ELR (cell line): ENCODE data around the gene SUB1.
"Not testable (repeated sequence)": the region's sequence is repeated elsewhere in the genome, so short reads cannot be mapped to it uniquely, and the experiment has no call there.

Source experiments
- DNase-seq: peaks from one replicate; pipeline ENCODE4 v3.0.0-alpha.2; 2015; ENCODE audit warnings: low read depth

SUB1 gene

DNA sequence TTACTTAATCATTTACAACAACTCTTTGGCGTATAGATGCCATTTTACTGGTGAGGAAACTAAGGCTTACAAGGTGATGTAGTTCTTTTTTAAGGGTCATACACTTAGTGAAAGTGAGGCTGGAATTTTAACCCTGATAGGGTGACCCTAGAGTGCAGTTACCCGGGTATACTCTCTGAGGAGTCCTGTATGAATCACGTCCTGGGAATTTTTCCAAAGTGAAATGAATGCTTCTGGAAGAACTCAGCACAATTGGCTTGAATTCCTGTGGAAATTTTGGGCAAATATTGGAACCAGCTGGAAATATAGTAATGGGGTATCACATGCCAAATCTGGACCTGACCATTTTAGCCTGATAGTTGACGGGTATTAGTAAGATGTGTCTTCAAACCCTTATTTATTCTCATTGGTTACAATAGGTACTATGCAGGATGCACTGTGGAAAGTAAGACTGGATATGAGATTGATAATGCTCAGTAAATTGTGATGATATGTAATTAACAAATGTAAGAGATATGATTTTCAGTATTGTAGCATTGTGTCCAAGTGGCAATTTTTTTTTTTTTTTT is 14.8 kb downstream of the SUB1 start:
- peak; percentile 80 for DNase-seq

DNA sequence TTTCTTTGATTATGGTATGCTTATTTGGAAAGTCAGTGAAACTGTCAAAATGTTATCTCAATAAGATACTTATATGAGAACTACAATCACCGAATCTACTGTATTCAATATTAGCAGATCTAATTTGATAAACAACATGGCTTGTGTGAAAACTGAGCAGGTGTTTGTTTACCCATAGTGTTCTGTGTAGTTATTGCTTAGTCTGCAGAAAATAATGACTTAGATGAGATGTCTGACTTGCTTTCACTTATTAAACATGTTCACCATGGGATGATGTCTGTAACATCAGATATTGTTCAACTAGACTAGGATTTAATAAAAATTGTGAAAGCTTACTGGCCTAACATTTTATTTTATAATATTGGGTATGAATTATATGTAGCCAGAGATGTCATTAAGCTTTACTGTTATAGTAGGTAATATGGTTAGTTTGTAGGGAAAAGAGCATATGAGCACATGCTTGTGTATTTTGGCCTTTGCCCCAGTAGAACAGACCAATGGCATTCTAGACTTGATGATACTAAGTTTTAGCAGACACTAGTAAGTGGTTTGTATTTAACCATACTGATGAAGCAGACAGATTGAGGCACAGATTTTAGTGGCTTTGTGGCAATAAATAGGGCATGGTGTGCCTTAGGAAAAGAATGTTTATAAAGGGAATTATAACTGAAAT is 16.4 kb downstream of the SUB1 start:
- DNase-seq: no peak

DNA sequence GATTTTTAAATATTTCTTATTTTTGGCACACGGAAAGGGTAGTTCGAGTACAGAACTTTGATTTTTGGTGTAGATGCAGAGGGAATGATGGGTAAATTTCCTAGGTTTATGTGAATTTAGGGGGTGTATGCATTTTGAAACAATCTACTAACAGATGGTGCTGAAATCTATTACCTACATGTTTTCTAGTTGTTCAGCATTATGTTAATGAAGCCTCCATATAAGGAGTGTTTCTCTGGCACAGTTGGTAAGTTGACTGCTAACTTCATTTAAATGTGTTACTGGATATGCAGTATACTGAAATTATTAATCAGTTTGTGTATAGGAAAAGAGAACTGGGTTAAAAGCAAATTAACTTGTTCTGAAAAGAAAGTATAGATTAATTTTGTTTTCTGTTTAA is 17.5 kb downstream of the SUB1 start:
- no peak for DNase-seq

DNA sequence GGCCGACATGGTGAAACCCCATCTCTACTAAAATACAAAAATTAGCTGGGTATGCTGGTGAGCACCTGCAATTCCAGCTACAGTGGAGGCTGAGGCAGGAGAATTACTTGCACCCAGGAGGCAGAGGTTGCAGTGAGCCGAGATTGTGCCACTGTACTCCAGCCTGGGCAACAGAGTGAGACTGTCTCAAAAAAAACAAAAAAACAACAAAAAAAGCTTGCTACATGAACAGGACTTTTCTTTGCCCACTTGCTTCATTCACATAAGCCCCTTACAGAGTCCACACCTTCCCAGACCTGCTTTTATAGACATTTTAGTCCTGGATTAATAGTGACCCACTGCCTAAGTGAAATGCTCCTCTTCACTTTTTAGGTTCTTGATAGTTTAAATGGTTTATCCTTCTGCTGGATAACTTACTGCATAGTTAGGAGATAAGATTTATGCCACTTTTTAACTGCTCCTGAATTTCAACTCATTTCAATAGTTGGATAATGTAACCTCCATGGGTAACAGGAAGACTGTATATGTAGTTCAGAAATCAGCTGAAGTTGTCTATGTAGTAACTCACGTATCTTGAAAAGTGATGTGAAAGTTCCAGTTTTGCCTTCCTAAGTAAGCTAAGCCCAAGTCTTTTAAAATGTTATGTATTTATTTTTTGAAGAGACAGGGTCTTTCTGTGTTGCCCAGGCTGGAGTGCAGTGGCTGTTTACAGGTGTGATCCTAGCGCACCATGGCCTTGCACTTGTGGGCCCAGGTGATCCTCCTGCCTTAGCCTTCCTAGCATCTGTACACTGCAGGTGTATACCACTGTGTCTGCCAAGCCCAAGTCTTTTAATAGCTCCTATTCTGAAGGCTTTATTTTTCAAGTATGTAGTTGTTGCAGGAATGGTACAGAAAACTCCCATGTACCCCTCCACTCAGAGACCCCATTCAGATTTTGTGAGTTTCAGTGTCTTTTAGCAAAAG is 19.7 kb downstream of the SUB1 start:
- DNase-seq: no peak

DNA sequence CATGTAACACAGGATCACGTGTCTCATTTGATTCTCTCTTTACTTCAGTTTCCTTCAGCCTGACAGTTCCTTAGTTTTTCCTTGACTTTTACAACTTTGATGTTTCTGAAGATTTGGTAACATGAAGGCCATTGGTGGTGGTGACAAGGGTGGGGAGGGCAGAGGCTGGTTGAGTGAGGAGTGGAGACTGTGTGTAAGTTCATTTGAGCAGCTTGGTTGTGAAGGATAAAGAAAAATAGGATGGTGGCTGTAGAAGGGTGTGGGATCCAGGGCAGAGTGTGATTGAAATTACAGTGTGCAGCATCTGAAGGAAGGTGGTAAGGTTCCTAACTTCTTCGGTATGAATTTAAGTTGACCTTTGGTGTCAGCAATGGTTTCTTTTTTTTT is 20.4 kb downstream of the SUB1 start:
- no peak for DNase-seq

DNA sequence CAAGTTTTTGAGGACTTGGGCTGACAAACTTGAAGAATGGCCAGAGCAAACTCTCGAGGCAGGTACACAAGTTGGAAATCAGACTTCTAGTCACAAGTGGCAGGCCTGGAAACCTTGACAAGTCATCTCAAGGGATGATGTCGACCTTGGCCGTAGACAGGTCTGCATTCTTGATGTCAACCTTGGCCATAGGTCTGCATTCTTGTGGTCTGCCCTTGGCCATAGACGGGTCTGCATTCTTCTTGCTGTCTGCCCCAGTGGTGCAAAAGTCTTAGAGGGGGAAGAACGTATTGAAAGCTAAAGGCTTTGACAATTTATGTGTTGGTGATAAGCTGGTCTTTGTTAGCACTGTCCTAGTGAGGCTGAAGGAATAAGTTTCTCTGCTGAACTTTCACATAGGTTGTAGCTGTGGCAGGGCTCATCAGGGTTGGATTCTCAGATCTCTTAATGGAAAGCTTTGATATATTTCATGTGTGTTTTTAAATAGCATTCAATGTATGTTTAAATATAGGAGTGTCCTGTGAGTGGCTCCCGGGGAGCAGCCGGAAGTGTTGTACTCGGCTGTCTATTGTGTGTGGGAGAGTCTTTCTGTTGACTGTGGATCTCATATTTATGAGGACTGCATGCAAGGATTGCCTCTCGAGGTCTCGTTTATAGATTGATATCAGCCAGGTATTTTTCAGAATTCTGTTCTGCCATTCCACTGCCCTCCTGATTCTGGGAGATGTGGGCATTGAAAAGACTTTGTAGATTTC is 27.0 kb downstream of the SUB1 start:
- DNase-seq: no peak

DNA sequence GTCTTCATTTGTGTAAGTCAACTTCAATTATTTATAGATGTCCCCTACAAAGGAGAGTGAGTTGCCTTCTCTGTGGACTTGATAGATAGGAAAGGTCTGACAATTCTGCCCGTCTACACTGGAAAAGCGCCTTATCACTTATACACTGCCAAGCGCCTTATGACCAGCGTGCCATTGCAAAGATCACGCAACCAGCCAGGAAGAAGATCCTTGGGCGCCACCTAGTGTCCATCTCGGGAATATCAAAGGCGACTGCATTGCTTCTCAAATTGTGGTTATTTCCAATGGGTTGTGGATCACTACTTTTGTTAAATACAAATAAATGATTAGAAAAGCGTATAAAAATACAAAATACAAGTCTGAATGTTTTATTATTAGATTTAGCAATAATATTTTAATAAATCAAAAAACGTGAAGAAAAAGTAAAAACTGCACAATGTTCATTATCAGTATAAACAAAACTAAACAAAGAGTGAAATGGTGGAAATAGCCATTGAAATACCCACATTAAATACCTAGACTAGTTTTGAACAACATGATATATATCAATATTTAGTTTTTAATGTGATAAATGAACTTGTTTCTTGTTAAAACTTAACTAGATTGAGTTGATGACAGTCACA is 27.8 kb downstream of the SUB1 start:
- peak; percentile 82 for DNase-seq

DNA sequence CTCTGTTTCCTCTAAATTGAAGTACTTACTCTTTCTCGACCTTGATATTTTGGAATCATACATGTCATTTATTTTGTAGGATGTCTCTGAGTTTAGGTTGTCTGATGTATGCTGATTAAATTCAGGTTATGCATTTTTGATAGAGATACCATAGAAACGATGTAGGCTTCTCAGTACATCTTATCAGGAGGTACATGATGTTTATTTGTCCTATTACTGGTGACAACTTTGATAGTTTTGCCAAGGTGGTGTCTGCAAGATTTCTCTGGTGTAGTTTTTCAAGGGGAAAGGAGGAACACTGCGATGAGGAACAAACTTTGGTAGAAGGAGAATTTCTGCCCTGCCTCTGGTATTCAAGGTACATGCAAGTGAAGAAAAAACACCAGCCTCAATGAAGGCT is 29.9 kb downstream of the SUB1 start:
- DNase-seq: no peak

DNA sequence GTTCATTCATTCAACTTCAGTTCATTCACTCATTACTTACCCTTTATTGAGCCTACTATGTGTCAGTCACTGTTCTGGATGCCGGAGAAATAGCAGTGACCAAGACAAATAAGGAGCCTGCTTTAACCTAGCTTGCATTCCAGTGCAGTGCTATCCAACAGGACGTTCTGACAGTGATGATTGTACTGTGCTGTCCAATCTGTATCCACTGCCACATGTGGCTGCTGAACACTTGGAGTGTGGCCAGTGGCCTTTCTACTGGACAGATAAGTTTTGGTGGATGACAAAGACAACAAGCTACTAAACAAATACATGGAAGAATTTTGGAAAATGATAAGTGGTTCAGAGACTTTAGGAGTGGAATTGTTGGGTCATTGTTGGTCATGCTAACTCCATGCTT is 33.6 kb downstream of the SUB1 start:
- no peak for DNase-seq

DNA sequence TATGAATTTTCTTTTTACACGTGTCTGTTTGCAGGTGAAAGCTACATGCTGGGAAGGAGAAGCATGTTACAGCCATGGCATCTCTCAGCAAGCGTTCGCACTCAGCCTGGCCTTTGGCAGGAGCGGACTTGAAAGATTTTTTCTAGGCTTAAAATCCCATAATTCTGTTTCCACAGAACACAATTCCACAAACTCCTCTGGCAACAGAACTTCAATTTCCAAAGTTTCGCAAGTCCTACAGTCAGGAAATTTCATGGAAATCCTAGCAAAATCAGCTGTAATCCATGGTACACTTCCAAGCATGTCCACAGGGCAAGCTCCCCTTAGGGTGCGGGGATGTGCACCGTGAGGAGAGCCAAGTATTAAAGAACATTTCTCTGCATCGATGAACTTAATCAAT is 35.9 kb downstream of the SUB1 start:
- no peak for DNase-seq

DNA sequence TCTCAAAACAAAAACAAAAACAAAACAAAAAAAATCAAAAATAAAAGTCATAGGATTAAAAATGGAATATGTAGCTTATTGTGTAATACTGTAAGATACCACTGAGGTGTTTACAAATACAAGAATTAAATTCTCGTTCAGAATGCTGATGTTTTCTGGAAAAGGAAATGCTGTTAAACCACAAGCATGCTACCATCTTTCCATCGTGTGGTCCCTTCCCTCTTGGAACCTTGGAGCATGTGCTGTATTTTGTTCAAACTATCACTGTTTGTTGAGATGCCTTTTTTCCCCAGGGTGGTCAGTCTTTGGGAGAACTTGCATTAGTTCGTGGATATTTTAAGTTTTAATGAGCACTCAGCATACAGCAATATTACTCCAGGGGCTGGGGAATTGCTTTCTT is 39.7 kb downstream of the SUB1 start:
- DNase-seq: no peak

DNA sequence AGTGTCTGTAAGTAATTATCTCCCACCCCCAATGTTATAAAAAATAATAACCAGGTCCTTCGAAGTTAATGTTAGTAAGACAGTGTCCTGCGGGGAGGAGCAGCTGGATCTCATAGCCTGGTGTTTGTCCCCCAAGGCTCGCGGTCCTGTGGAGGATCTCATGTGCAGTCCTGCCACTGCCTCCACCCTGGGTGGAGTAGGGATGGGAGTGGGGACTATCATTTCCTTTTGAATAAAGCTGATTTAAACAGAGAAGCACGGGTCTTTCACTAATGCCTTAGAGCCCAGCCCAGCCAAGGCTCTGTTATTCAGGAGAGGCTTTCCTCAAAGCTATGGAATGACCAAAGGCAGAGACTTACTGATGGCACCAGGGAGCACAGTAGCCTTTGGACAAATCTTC is 40.2 kb downstream of the SUB1 start:
- DNase-seq: no peak

DNA sequence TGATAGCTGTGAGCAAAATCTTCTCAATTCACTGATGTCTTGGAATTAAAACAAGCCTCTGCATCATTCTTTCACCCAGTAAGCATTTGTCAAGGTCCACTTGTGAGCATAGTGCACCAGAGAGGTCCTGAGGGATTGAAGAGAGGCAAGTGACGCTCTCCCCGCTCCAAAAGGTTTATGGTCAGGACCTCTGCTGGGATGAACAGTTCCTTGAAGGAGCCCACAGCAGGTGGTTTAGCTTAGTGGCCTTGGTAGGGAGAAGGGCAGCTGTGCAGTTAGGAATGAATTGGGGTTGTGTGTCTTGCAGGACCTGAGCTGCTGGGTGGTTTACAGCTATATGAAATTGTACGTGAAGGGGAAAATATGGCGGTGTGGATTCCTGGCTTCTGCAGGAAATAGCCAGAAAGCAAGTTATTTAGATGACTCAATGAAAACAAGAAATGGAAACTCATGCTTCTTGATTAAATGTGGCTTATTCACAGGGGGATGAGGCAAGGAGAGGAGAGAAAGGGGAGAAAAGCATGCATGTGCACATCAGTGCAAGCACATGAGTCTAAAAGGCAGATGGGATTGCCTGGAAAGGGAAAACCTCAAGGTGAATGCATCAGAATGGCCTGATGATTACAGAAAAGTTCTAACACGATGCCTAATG is 42.0 kb downstream of the SUB1 start:
- DNase-seq: no peak

DNA sequence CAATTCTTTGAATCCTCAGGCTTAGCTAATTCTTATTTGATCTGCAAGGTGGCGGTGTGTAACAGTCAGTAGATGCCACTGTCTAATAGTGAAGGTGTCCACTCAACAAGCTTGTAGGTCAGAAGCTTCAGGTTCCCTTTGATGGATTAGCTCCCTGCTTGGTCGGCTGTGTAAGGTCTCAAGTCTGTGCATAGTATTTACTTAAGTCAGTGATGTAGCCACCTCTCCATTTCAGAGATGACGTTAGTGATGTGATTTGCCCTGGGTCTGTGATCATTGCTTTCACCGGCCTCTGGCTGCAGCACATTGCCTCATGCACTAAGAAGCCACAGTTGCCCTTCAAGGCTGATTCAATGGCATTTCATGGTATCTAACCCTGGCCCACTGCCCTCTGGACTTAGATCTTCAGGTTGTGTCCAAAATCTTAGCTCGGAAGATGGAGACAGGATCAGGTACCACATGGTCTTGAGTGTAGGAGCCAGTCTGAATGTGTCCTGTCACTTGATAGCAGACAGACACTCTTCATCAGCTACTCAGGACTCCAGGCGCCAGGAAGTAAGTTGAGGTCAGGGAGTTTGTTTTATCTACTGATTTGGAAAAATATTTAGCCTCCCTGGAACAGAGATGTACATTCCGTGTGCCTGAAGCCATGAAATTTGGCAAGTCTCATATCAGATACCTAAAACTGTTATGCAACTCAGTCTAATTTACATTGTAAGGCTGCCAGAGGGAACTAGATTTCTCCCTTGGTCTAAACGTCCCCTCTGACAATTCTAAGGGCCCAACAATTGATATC is 42.9 kb downstream of the SUB1 start:
- DNase-seq: no peak

DNA sequence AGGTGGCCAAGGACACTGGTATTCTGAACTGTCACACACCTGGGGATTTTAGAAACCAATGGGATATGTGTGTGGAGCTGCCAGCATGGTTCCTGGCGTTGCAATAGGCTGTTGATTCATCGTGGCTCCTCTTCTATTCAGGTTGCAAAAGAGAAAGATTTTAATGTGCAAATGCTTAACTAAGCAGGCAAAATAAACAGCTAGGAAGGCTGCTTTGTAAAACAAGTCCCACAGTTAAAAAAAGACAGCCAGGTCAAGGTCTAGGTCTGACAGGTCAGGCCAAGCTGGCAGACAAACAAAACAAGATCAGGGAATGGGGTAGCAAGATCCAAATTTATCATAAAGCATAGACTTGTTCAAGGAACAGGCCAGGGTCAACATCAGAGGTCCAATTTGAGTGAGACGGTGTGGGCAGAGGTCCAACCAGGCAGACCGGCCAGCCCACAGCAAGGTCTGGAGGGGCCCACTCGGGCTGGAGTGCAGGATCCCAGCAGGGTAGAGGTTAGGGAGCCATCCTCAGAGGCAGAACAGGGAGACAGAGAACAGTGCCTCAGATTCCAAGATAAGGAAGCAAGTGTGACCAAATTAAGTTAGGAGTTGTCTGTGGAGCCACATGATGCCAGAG is 45.6 kb downstream of the SUB1 start:
- no peak for DNase-seq

DNA sequence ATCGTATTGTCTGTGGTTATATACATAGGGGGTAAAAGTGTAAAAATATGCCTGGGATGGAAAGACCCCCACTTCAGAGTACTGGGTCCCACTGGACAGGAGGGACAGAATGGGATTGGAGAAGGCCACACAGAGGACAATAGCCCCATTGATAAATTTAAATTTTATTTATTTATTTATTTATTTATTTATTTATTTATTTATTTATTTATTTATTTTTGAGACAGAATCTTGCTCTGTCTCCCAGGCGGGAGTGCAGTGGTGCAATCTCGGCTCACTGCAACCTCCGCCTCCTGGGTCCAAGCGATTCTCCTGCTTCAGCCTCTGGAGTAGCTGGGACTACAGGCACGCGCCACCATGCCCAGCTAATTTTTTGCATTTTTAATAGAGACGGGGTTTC is 47.7 kb downstream of the SUB1 start:
- not testable (repeated sequence) for DNase-seq

DNA sequence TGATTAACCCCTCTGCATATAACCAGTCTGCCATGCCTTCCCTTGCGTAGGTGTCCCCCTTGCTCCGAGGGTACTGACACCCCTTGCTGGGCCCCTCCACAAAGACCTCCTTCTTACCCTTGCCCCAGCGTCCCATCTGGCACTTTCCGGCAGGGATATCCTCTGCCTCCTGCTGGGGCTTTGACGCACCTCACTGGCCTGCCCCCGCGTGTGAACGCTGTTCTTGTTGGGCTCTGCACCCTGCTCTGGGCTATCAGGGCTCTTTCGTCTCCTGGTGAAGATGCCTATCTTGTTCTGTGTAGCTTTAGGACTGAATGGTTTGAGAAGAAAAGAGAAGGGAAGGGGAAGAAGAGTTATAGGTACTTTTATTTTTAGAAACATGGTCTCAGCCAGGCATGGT is 53.0 kb downstream of the SUB1 start:
- DNase-seq: no peak

DNA sequence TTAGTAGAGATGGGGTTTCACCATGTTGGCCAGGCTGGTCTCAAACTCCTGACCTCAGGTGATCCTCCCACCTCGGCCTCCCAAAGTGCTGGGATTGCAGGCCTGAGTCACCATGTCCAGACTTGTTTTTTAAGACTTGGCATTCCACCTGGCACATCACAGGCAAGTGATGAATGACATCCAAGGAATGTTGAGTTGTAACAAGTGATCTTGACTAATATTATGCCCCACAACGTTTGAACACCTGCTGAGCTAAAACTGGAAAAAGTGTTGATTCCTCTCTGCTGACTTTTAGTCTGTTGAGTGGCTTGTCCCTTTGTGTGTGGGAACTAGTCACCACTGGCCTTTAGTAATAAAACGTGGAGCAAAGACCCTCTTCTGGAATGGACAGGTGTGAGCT is 54.6 kb downstream of the SUB1 start:
- no peak for DNase-seq

DNA sequence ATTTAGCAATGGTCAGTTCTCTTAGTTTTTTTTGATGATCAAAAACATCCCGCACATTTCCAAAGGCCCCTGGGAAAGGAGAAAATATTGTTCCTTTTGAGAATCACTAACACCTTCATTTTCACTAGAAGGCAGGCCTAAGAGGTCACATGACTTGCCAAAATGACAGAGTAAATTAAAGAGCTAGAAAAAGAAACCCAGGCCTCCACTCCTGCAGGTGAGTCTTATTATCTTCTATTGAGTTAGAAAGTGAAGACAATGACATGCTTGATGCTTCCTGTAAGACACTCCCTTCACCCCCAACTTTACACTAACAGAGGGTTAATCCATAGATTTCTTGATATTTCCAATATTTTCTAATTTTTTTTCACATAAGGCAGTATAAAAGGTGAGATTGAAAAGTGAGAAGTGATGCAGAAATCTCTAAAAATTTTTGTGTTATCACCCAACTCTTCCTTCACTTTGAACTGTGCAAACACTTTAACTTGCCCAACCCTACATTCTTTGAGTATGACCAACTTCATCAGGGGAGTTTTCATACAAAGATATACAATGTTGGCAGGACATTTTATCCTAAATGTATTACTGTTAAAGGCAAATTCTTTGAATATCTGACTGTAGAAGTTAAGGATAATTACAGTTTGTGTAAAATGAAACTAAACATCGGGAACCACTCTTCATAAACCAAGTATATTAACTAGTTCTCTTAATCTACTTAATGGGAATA is 57.1 kb downstream of the SUB1 start:
- peak; percentile 34 for DNase-seq
